Measurements from ENCODE around the gene CCN5. TPM values are rescaled to one million over a fixed set of nuclear protein-coding genes. Genes with fewer than 3 reads are reported as not detected.

The CCN5 gene
- total RNA-seq, 2 experiments from 2014 or later = not detected

DNA sequence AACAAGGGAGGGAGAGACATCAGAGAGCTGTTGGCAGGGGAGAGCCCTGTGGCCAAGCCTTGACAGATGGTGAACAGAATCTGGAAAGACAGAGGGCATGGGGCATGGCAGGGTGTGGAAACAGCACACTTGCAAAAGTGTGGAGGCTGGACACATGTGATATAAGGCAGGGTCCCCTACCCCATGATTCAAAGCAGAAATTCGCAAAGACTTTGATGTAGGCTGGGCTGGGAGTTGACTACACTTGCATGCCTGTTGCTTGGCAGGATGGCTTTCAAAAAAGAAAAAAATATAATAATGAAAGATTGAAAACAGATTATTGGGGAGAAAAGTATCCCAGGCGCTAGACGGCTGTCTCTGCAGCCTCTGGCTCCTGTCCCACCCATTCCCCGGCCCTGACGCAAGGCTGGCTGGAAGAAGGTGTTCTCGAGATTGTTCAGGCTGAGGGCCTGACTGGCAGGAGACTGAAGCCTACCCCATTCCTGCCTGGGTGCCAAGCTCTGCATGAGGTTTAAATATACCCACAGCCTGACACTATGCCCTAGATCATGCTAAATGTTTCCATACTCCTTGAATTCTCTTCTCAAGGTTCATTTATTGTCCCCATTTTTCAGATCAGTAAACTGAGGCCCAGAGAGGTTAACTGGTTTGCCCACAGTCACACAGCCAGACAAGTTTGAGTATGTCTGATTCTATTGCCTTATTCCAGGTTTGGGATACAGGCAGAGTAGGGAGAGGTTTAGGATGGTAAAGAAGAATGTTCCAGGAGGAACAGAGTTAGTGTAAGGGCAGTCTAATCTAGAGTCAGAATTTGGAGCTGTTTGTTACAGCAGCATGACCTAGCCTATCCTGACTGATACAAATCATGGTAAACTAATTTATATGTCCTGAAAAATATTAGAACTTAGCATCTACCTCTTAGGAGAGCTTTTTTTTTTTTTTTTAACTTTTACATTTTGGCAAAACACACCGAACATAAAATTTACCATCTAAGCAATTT, 23.4 kb upstream of the CCN5 start:
- Histone ChIP-seq H3K4me3 (ENCODE audit: low read depth, low read length, poor library complexity, severe bottlenecking) (no peak overlapping the region), H3K9me2 (ENCODE audit: insufficient read depth, low read length) (no peaks in the 10 kb centered on the region), H3K36me3 (ENCODE audit: insufficient read depth, low read length) (no peaks in the 10 kb centered on the region; the same call in 1 of the 2 replicates), H2AFZ (ENCODE audit: low read length) (no peak overlapping the region), H3K4me1 (ENCODE audit: insufficient read depth, low read length, poor library complexity, severe bottlenecking) (peaks cover 4% of the 10 kb centered on the region), H3K4me2 (ENCODE audit: low read length) (no peak overlapping the region), H3K27ac (ENCODE audit: low read depth, low read length, poor library complexity, severe bottlenecking) (no peak overlapping the region), H3K9me3 (ENCODE audit: low read length) (peaks cover 7% of the 10 kb centered on the region; the same call in 1 of the 2 replicates), H4K20me1 (ENCODE audit: insufficient read depth, low read length) (no peaks in the 10 kb centered on the region), H3K79me2 (ENCODE audit: insufficient read depth, low read depth, low read length) (no peaks in the 10 kb centered on the region)
- DNase-seq (ENCODE audit: low spot score) = no peak
- TF ChIP-seq, protein P1, sequence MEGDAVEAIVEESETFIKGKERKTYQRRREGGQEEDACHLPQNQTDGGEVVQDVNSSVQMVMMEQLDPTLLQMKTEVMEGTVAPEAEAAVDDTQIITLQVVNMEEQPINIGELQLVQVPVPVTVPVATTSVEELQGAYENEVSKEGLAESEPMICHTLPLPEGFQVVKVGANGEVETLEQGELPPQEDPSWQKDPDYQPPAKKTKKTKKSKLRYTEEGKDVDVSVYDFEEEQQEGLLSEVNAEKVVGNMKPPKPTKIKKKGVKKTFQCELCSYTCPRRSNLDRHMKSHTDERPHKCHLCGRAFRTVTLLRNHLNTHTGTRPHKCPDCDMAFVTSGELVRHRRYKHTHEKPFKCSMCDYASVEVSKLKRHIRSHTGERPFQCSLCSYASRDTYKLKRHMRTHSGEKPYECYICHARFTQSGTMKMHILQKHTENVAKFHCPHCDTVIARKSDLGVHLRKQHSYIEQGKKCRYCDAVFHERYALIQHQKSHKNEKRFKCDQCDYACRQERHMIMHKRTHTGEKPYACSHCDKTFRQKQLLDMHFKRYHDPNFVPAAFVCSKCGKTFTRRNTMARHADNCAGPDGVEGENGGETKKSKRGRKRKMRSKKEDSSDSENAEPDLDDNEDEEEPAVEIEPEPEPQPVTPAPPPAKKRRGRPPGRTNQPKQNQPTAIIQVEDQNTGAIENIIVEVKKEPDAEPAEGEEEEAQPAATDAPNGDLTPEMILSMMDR (conservative IDR thresholded peaks at IDR 0.05; ENCODE audit: low read length) = no peak
- no peak for TF ChIP-seq EZH2phosphoT487 (IDR thresholded peaks at IDR 0.05; ENCODE audit: borderline replicate concordance, low read depth, low read length)
- POLR2A ChIA-PET = no interaction called here
- CTCF ChIA-PET (ENCODE audit: unreplicated experiment) = no interaction called here
- BruUV-seq (replicated peaks) = no TSS peak
- intact Hi-C loops (cut with micrococcal nuclease; ENCODE audit: unreplicated experiment) = no loop called here

DNA sequence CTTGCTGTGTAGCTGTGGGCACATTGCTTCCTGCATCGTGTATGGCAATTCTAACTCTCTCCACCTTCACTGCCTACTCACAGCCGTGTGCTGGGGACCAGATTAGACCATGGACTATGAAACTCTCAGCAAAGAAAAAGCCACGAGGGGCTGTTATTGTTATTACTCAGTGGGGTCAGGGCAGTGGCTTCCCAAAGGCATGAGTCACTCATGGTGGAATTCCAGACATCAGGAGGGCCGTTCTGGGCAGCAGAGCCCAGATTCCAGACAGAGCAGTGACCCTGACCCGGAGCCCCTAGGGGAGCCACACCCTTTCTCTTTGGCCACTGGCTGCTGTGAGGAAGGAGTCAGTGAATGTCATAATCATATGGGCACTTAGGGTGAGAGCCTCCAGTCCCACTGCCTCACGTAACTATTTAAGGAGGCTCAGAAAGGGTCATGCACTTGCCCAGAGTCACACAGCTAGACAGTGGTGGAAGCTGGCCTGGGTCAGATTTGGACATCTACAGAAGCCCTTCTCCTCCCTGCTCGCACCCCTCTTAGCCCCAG, 22.2 kb upstream of the CCN5 start:
- Histone ChIP-seq H3K4me3 (ENCODE audit: low read depth, low read length, poor library complexity, severe bottlenecking) (no peak overlapping the region), H3K79me2 (ENCODE audit: insufficient read depth, low read depth, low read length) (no peaks in the 10 kb centered on the region), H3K4me1 (ENCODE audit: insufficient read depth, low read length, poor library complexity, severe bottlenecking) (peaks cover 4% of the 10 kb centered on the region), H3K27ac (ENCODE audit: low read depth, low read length, poor library complexity, severe bottlenecking) (no peak overlapping the region), H3K9me2 (ENCODE audit: insufficient read depth, low read length) (no peaks in the 10 kb centered on the region), H2AFZ (ENCODE audit: low read length) (no peak overlapping the region), H3K4me2 (ENCODE audit: low read length) (no peak overlapping the region), H4K20me1 (ENCODE audit: insufficient read depth, low read length) (no peaks in the 10 kb centered on the region), H3K36me3 (ENCODE audit: insufficient read depth, low read length) (no peaks in the 10 kb centered on the region; the same call in 1 of the 2 replicates), H3K9me3 (ENCODE audit: low read length) (peaks cover 7% of the 10 kb centered on the region; the same call in 1 of the 2 replicates)
- CTCF ChIA-PET (ENCODE audit: unreplicated experiment) = no interaction called here
- no peak for DNase-seq (ENCODE audit: low spot score)
- intact Hi-C loops (cut with micrococcal nuclease; ENCODE audit: unreplicated experiment) = no loop called here
- no TSS peak for BruUV-seq (replicated peaks)
- TF ChIP-seq, protein P1 (conservative IDR thresholded peaks at IDR 0.05; ENCODE audit: low read length) = no peak
- POLR2A ChIA-PET = no interaction called here

DNA sequence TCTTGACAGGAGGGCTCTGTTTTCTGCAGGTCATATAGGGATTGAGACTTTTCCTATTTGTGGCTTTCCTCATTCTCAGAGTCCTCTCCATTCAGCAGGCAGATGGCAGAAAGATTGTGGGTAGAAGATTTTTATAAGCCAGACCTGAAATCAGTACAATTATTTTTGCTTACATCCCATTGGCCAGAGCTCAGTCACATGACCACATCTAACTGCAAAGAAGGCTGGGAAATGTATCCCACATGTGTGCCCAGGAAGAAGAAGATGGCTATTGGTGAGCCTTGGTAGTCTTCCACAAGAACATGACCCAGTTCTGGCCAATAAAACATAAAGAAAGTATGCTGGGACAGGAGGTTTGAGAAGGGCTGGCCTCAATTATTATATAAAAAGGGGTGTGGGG, 21.5 kb upstream of the CCN5 start:
- BruUV-seq (replicated peaks) = no TSS peak
- TF ChIP-seq, protein P1 (conservative IDR thresholded peaks at IDR 0.05; ENCODE audit: low read length) = no peak
- TF ChIP-seq EZH2phosphoT487 (IDR thresholded peaks at IDR 0.05; ENCODE audit: borderline replicate concordance, low read depth, low read length) = no peak
- peak overlapping the region; percentile 21; the same call in 1 of the 2 replicates for H2AFZ ChIP-seq (ENCODE audit: low read length)
- no peak overlapping the region for H3K4me2 ChIP-seq (ENCODE audit: low read length)
- H3K79me2 ChIP-seq (ENCODE audit: insufficient read depth, low read depth, low read length) = no peaks in the 10 kb centered on the region
- intact Hi-C loops (cut with micrococcal nuclease; ENCODE audit: unreplicated experiment) = no loop called here
- peaks cover 7% of the 10 kb centered on the region for H3K4me1 ChIP-seq (ENCODE audit: insufficient read depth, low read length, poor library complexity, severe bottlenecking)
- no peak overlapping the region for H3K4me3 ChIP-seq (ENCODE audit: low read depth, low read length, poor library complexity, severe bottlenecking)
- no peaks in the 10 kb centered on the region; the same call in 1 of the 2 replicates for H3K36me3 ChIP-seq (ENCODE audit: insufficient read depth, low read length)
- CTCF ChIA-PET (ENCODE audit: unreplicated experiment) = no interaction called here
- POLR2A ChIA-PET = no interaction called here
- DNase-seq (ENCODE audit: low spot score) = no peak
- no peaks in the 10 kb centered on the region for H4K20me1 ChIP-seq (ENCODE audit: insufficient read depth, low read length)
- no peaks in the 10 kb centered on the region for H3K9me2 ChIP-seq (ENCODE audit: insufficient read depth, low read length)
- peaks cover 7% of the 10 kb centered on the region; the same call in 1 of the 2 replicates for H3K9me3 ChIP-seq (ENCODE audit: low read length)
- H3K27ac ChIP-seq (ENCODE audit: low read depth, low read length, poor library complexity, severe bottlenecking) = no peak overlapping the region
